Activated naive CD8-positive, alpha-beta T cell (primary cell): Measurements from ENCODE around the gene CLEC4F.
A peak's percentile ranks its signal among the peaks of the same experiment; 100 is the strongest.

Source experiments
- H3K27ac Mint-ChIP-seq: one replicate; pipeline ENCODE4 v1.8.0; 2021; ENCODE audit warnings: mixed read lengths
- H3K27me3 Mint-ChIP-seq: one replicate; pipeline ENCODE4 v1.8.0; 2021; ENCODE audit warnings: mixed read lengths
- H3K36me3 Mint-ChIP-seq: one replicate; pipeline ENCODE4 v1.8.0; 2021; ENCODE audit warnings: mixed read lengths
- H3K4me1 Mint-ChIP-seq: one replicate; pipeline ENCODE4 v1.8.0; 2021; ENCODE audit warnings: low read depth, mixed read lengths
- H3K4me3 Mint-ChIP-seq: one replicate; pipeline ENCODE4 v1.8.0; 2021; ENCODE audit warnings: mild to moderate bottlenecking, mixed read lengths
- H3K9me3 Mint-ChIP-seq: one replicate; pipeline ENCODE4 v1.8.0; 2021; ENCODE audit warnings: low read depth, mixed read lengths

The CLEC4F gene

DNA sequence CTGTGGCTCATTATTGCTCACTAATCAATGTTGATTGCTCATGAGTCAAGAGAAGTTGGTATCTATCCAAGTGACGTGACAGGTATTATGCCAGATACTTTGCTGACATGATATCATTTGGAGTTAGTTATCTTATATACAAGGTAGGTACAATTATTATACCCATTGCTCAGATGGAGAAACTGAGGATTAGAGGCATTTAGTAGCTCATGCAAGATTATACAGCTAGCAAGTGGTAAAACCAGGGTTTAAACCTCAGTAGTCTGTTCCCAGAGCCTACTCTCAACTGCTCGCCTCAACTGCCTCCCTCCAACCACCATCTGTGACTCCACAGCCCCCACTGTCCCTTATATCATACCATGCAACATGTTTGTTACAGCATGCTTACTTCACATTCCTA, 36.1 kb downstream of the CLEC4F start:
- Mint-ChIP-seq H3K4me1 (peaks cover 6% of the 10 kb centered on the region), H3K27ac (no peak overlapping the region), H3K4me3 (no peak overlapping the region)

DNA sequence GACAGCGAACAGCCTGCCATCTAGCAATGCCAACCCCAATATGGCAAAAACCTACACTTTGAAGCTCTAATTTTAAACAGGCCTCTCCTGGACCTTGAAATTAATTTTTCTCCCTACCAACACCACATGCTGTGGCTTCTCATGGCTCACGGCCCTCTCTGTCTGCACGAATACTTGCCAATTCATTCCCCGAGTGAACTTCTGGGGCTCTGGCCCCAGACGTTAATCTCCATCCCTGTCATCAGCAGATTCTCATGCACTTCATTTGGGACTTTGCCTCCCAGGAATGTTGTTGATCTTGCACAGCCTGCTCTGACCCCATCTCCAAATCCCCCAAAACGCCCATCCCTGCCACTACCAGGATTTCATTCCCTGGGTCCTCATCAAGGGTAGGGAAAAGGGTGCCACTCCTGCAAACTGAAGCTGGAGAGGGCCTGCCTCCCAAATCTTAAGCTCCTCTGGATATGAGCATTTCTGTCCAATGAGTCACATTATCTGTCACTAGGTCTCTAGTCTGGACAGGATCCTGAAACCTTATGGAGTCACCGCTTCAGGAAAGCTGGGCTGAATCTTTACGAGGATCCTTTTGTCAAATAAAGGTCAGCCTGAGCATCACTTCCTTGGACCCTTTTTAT, 40.4 kb downstream of the CLEC4F start:
- Mint-ChIP-seq H3K27me3 (no peaks in the 10 kb centered on the region), H3K9me3 (no peaks in the 10 kb centered on the region), H3K4me1 (no peaks in the 10 kb centered on the region), H3K4me3 (no peak overlapping the region), H3K36me3 (no peaks in the 10 kb centered on the region), H3K27ac (no peak overlapping the region)

More for the DNA sequence above, 36.1 kb downstream of the CLEC4F start:
- H3K27me3 Mint-ChIP-seq: peaks cover 13% of the 10 kb centered on the region
- no peaks in the 10 kb centered on the region for H3K9me3 Mint-ChIP-seq
- H3K36me3 Mint-ChIP-seq: no peaks in the 10 kb centered on the region

DNA sequence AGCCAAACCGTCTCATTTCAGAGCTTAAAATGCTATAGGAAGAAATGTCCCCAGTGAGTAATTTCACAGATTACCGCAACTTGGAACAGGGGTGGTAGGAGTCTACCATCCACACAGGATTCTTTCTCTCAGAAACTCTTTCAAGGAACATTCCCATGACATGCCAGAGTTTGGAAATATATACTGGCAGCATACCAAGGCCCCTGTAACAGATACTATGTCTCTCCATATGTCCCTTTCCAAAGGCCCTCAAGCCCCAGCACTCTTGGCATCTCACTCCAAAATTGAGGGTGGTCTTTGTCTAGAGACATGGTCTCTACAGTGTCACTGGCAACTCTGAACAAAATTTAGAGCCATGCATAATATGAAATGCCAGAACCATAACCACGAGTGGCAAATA, 40.9 kb downstream of the CLEC4F start:
- Mint-ChIP-seq H3K27me3 (no peaks in the 10 kb centered on the region), H3K36me3 (no peaks in the 10 kb centered on the region)

DNA sequence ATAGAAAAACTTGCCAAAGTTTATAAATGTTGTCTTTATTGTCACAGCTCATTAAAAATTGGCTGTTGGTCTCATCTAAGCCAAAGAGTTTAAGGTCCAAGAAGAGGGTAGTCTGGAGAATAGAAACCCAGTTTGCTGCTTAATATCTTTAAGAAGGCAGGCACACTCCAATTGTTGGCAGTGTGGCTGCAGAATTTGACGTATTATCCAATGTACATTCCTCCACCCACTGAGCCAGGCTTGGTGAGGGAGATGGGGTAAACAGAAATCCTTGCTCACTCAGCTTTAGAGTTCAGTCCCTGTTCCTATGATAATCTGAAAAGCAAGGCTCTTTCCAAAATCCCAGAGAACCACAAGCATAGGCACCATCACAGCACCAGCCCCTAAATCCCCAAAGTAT, 41.7 kb downstream of the CLEC4F start:
- Mint-ChIP-seq H3K9me3 (no peaks in the 10 kb centered on the region), H3K27me3 (peaks cover 7% of the 10 kb centered on the region), H3K27ac (no peak overlapping the region), H3K4me1 (no peaks in the 10 kb centered on the region), H3K4me3 (no peak overlapping the region), H3K36me3 (no peaks in the 10 kb centered on the region)

More for the DNA sequence above, 40.9 kb downstream of the CLEC4F start:
- no peaks in the 10 kb centered on the region for H3K9me3 Mint-ChIP-seq
- no peak overlapping the region for H3K4me3 Mint-ChIP-seq
- no peaks in the 10 kb centered on the region for H3K4me1 Mint-ChIP-seq
- H3K27ac Mint-ChIP-seq: no peak overlapping the region

DNA sequence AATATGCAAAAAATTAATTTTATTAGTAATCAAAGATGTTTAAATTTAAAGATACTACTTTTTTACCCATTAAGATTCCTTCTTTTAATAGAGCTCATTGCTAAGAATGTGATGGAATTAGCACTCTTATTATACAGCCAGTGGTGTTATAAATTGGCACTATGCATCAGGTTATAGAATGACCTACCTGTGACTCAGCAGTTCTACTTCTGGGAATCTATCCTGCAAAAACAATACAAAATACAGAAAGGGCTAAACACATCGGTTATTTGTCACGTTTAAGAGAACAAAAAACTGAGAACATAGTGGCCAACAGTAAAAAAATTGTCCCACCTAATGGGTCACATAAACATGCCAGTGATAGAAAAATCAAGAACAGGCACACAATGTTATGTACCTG, 42.9 kb downstream of the CLEC4F start:
- Mint-ChIP-seq H3K36me3 (no peaks in the 10 kb centered on the region), H3K9me3 (no peaks in the 10 kb centered on the region), H3K27ac (no peak overlapping the region), H3K4me3 (no peak overlapping the region), H3K4me1 (no peaks in the 10 kb centered on the region), H3K27me3 (peaks cover 12% of the 10 kb centered on the region)

DNA sequence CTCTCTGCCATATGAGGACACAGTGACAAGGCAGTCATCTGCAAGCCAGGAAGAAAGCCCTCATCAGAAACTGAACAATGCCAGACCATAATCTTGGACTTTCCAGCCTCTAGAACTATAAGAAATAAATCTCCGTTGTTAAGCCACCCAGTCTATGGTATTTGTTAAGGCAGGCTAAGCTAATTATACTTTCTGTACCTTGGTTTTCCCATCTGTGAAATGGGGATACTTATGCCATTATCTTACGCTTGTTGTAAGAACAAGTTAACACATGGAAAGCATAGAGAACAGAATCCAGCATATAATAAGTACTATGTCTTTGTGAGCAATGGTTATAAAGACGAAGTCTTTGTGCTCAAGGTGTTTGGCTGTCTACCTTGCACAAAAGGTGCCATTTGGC, 44.1 kb downstream of the CLEC4F start:
- H3K4me3 Mint-ChIP-seq: no peak overlapping the region
- H3K27ac Mint-ChIP-seq: no peak overlapping the region
- peaks cover 14% of the 10 kb centered on the region for H3K27me3 Mint-ChIP-seq
- H3K36me3 Mint-ChIP-seq: no peaks in the 10 kb centered on the region
- H3K9me3 Mint-ChIP-seq: no peaks in the 10 kb centered on the region
- H3K4me1 Mint-ChIP-seq: no peaks in the 10 kb centered on the region

DNA sequence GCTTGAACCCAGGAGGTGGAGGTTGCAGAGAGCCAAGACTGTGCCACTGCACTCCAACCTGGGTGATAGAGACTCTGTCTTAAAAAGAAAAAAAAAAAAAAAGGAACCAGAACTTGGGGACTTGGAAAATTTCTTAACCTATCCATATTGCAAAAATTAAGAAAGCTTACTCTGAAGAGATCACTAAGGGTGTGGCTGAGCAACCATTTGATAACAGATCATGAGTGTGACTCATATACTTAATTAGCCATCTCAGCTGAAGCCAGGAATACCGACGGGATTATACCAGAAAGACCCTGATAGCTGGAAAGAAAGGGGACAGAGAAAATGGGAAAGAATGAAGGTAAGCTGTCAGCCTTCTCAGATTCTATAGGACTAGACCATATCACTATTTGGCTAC, 45.3 kb downstream of the CLEC4F start:
- Mint-ChIP-seq H3K27ac (no peak overlapping the region), H3K4me1 (no peaks in the 10 kb centered on the region), H3K36me3 (no peaks in the 10 kb centered on the region), H3K4me3 (no peak overlapping the region), H3K27me3 (peaks cover 15% of the 10 kb centered on the region), H3K9me3 (no peaks in the 10 kb centered on the region)

DNA sequence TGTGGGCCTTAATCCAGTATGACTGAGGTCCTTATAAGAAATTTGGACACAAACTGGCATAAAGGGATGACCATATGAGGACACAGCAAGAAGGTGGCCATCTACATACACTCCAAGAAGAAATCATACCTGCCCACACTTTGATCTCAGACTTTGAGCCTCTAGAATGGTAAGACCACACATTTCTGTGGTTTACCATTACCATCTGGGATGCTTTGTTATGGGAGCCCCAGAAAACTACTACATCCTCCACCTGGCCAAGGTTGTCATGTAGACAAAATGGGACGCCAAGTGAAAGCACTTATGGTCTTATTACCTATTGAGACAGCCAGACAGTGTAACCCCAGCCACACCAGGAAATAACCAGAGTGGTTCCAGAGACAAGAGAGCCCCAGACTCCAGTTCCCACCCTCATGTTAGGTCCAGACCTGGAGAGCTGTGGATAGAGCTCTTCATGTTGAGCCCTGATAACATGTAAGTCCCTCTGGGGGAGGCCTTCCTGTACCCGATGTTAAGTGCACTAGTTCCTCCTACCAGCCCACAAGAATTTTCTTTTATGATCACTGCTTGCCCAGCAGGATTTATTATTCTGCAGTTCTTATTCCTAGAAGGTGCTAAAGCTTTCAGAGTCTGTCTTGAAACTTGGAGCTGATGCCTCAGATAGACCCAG, 47.8 kb downstream of the CLEC4F start:
- no peak overlapping the region for H3K4me3 Mint-ChIP-seq
- no peaks in the 10 kb centered on the region for H3K36me3 Mint-ChIP-seq
- peaks cover 15% of the 10 kb centered on the region for H3K27me3 Mint-ChIP-seq
- H3K4me1 Mint-ChIP-seq: peaks cover 9% of the 10 kb centered on the region
- H3K9me3 Mint-ChIP-seq: no peaks in the 10 kb centered on the region
- H3K27ac Mint-ChIP-seq: no peak overlapping the region

DNA sequence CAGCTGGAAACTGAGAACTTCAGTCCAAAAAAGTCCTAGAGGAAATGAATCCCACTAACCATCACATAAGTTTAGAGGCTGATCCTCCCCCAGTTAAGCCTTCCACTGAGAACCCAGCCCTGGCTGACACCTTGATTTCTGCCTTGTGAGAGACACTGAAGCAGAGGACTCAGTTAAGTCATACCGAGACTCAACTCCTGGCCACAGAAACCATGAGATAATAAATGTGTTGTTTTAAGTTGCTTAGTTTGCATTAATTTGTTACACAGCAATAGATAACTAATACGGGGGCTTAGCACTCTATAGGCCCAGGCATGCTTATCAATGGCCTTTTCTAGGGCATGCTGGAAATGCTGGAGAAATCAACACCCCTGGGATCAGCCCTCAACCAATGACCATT, 49.0 kb downstream of the CLEC4F start:
- peaks cover 15% of the 10 kb centered on the region for H3K27me3 Mint-ChIP-seq
- H3K9me3 Mint-ChIP-seq: no peaks in the 10 kb centered on the region
- no peak overlapping the region for H3K27ac Mint-ChIP-seq
- peaks cover 14% of the 10 kb centered on the region for H3K4me1 Mint-ChIP-seq
- H3K36me3 Mint-ChIP-seq: no peaks in the 10 kb centered on the region
- no peak overlapping the region for H3K4me3 Mint-ChIP-seq

DNA sequence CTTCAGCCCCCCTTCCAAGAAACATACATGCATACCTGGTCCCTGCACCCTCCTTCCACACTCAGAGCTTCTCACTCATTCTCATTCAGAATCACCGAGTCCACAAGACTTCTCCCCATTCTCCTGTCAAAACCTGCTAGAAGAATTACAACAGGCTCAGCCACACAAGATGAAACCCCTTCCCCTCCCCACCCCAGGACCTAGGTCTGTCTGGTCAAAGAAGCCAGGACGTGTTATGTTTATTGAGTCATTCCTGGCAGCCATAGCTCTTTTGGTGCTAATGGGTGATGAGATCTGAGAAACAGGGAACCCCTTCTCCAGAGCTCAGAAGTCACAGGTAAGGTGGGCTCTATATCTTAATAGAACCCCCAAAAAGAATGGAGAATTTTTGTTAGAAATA, 50.9 kb downstream of the CLEC4F start:
- peaks cover 15% of the 10 kb centered on the region for H3K27me3 Mint-ChIP-seq
- H3K9me3 Mint-ChIP-seq: no peaks in the 10 kb centered on the region
- peak overlapping the region; percentile 85 for H3K4me3 Mint-ChIP-seq
- H3K36me3 Mint-ChIP-seq: no peaks in the 10 kb centered on the region
- H3K4me1 Mint-ChIP-seq: peaks cover 16% of the 10 kb centered on the region
- no peak overlapping the region for H3K27ac Mint-ChIP-seq

DNA sequence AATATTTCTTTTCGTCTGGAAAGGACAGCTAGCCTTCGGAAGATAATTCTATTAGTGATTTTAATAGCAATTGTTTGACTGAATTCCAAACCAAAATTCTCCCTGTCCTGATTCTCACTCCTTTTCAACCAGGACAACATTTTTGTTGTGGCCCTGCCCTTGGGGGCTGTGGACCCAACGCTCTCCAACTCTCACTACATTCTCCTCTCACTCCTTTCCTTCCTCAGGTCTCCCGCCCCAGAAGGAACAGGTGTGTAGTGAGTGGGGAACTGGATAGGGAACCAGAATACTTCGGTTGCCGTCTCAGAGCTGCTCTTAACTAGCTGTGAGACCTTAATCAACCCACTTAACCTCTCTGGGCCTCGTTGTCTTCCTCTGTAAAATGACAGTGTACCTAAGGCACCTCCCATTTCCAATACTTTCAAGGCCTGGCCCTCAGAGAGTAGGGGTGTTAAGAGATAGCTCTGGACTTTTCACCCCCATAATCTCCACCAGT, 51.8 kb downstream of the CLEC4F start:
- peaks cover 8% of the 10 kb centered on the region for H3K27me3 Mint-ChIP-seq
- peak overlapping the region; percentile 85 for H3K4me3 Mint-ChIP-seq
- H3K27ac Mint-ChIP-seq: peak overlapping the region; percentile 76
- no peaks in the 10 kb centered on the region for H3K9me3 Mint-ChIP-seq
- no peaks in the 10 kb centered on the region for H3K36me3 Mint-ChIP-seq
- H3K4me1 Mint-ChIP-seq: peaks cover 16% of the 10 kb centered on the region

DNA sequence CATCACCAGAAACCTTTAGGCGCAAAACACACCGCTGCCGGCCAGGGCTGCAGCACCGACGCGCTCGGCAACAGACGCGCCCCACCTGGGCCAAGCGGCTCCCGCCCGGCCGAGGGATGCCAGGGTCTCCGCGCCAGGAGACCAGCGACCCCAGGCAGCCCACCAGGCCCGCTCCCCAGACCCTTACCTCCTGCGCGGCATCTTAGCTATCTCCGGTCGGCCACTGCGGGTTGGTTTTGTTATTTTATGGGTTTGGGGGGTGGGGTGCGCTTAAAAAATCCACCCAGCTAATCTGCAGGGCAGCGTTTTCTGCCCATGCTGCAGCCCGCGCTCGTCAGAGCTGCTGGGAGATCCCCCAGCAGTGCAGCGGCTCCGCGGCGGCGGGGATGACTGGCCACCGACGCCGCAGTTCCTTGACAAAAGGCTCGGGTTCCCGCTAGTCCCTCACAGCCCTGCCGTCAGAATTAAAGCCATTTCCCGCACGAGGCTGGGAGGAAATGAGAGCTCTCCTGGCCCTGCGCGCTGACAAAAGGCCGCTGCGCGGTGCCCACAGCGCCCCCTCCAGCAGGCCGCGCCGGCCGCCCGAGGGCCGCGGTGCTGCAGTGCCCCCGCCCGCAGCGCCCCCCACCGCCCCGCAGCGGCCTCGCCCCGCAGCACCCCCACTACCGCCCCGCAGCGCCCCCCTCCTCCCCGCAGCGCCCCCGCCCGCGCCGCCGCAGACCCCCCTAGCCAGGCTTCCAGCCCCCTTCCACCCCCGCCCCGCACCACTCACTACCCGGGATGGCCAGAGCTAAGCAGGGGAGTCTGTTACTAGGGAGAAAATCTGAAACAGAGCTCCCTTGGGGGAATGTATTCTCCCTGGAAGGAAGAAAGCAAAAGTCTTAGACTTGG, 52.5 kb downstream of the CLEC4F start, which contains the start of gene ADD2:
TSS of gene ADD2 (minus strand) at position 502 of the 891 bp plus-strand sequence. CDS start 61,792 bp downstream, outside the sequence.
- peaks cover 16% of the 10 kb centered on the region for H3K4me1 Mint-ChIP-seq
- peak within 1 kb of the TSS; percentile 80 for H3K27ac Mint-ChIP-seq
- H3K4me3 Mint-ChIP-seq: peak within 1 kb of the TSS; percentile 89
- no peaks in the 10 kb centered on the region for H3K36me3 Mint-ChIP-seq
- peaks cover 4% of the 10 kb centered on the region for H3K27me3 Mint-ChIP-seq
- H3K9me3 Mint-ChIP-seq: no peaks in the 10 kb centered on the region

DNA sequence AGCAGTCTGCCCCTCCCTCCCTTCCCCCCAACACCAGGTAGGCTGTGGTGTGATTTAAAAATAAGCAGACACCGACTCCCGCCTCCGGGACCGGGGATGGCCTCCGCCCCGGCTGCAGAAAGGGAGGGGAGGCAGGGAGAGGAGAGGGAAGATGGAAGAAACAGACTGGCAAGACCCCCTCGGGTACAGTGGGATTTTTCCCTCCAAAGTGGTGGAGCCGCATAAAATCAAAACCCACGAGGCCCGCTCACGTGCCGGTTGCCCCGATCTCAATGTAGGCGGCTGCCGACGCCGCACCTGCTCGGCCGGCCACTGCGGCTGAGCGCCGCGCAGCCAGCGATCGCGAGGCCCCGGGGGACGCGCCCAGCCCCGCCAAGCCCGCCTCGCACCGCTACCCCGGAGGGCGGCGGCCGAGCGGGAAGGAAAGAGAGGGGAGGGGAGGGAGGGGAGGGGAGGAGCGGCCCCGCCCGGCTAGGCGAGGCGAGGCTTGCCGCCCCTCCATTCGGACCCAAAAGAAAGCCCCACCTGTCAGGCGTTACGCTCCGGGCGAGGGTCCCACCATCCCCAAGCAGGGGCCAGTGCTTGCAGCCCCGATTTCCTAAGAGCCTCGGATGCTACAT, 53.2 kb downstream of the CLEC4F start:
- Mint-ChIP-seq H3K4me1 (peaks cover 16% of the 10 kb centered on the region), H3K4me3 (peak overlapping the region; percentile 79), H3K27me3 (peaks cover 3% of the 10 kb centered on the region), H3K9me3 (no peaks in the 10 kb centered on the region), H3K27ac (peak overlapping the region; percentile 73), H3K36me3 (no peaks in the 10 kb centered on the region)

DNA sequence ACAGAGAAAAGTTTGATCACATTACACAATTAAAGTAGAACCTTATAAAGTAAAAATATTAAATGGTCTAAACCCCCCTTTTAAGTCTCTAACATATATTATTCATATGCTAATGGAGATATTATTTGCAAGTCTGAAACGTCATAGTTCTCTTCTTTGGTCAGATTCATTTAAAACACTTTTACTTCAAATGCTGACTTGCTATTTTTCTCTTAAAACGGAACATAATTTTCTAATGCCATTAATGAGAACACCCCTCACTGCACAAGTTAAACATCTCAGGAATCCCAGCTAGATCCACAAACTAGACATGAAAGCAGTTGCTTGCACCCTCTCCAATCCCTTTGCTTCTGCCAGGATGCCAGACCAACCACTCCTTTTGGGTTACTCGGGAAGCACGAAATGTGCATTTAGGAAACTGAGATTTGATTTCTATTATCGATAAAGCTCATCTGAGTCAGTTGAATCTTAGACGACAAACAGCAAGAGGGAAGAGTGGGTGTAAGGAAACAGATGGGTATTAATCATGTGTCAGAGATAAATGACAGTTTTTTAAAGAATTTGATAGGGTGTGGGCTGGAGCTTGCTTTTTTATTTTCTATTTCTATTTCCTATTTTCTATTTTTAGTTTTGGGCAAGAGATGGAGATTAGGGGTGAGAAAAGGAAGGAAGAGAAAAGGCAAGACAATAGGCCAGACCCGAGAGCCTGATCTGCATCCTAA, 53.9 kb downstream of the CLEC4F start:
- Mint-ChIP-seq H3K27me3 (peaks cover 3% of the 10 kb centered on the region), H3K9me3 (no peaks in the 10 kb centered on the region), H3K36me3 (no peaks in the 10 kb centered on the region), H3K4me1 (peaks cover 16% of the 10 kb centered on the region), H3K27ac (peak overlapping the region; percentile 73), H3K4me3 (peak overlapping the region; percentile 79)
